ENCODE measurements around the gene PAX4. TPM values are rescaled to one million over a fixed set of nuclear protein-coding genes. Genes with fewer than 3 reads are reported as not detected.
A peak's percentile ranks its signal among the peaks of the same experiment; 100 is the strongest.

PAX4 gene
- total and polyA plus RNA-seq, 9 of the 15 experiments (the other 6 are each of a cell fraction or from before 2014, with no cell fraction given) = not detected

- TF ChIP-seq CHD7 (IDR thresholded peaks at IDR 0.05; ENCODE audit: low read depth, low read length) = no peak
- 0 out of 2 replicates have a peak, but pooled peaks have one; percentile 18 for TF ChIP-seq MITF (IDR thresholded peaks at IDR 0.05)
- no peak for TF ChIP-seq ZNF586 (CRISPR knock-in tag; conservative IDR thresholded peaks at IDR 0.05)
- no peak for TF ChIP-seq HOXB6 (CRISPR knock-in tag; IDR thresholded peaks at IDR 0.05; ENCODE audit: borderline replicate concordance)
Observed at GRCh38 chr7:127584648-127585043, 33.3 kb downstream of the PAX4 start (continued).

All from K562 (cell line).